Stomach (tissue), 4 donors: ENCODE results near the gene GCNT1.

ENCODE experiments used
- CTCF ChIP-seq, 7 experiments: fragments of 450-650 bp in 4 of 7; fragments of 200-600 bp in 3 of 7; sonication (generic) in 3 of 7; IDR thresholded peaks; one replicate each; pipeline ENCODE4 v1.5.1; 2016 to 2019; ENCODE audit warnings: antibody characterized with exemption in 7 of 7, control low read depth in 2 of 7, mild to moderate bottlenecking in 1 of 7
- POLR2A ChIP-seq, 4 donors: fragments of 450-650 bp; IDR thresholded peaks; one replicate each; pipeline ENCODE4 v1.6.1; 2016; ENCODE audit warnings: antibody characterized with exemption in 4 of 4, control low read depth in 2 of 4, mild to moderate bottlenecking in 1 of 4, moderate library complexity in 1 of 4

DNA sequence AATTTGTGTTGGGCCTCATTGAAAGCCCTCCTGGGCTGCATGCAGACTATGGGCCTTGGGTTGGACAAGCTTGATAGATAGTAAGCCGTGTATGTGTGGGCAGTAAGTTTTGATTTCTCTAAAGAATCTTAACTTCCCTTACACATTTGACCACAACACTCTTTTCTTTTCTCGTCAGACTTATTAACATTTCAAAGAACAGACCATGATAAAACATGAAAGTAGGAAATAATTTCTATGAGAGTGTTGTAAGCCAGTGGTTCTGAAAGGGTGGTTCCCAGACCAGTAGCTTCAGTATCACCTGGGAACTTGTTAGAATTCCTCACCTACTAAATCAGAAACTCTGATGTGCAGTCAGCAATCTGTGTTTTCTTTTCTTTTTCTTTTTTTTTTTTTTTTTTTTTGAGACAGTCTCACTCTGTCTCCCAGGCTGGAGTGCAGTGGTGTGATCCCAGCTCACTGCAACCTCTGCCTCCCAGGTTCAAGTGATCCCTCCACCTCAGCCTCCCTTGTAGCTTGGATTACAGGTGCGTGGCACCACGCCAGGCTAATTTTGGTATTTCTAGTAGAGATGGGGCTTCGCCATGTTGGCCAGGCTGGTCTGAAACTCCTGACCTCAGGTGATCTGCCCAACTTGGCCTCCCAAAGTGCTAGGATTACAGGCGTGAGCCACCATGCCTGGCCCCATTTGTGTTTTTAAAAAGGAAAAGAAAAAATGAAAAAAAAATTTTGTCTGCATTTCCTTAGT is 20.0 kb upstream of the GCNT1 start:
- no peak for TF ChIP-seq CTCF (IDR thresholded peaks at IDR 0.05)
- TF ChIP-seq POLR2A (IDR thresholded peaks at IDR 0.05) = no peak
